K562 (cell line): ENCODE measurements around the gene CTDSP2. TPM values are rescaled to one million over a fixed set of nuclear protein-coding genes. Genes with fewer than 3 reads are reported as not detected.

ENCODE experiments used
- ATAC-seq: fragments of 200-7000 bp; cut with Tn5 transposase; 3 replicates; pipeline ENCODE4 v1.9.1; 2020; ENCODE audit warnings: moderate library complexity
- BruUV-seq: library from RNA; stranded (reverse); fragments of 400-500 nt; replicated peaks from 2 replicates; lab custom pipeline; 2021; lab: Mats Ljungman, UMichigan
- CTCF ChIA-PET: fragments of 300-600 bp; formaldehyde crosslinking; extraction: SDS; loops from one replicate; lab custom pipeline; 2021; ENCODE audit warnings: low intra/inter-chr PET ratio; lab: Yijun Ruan, JAX
- POLR2A ChIA-PET: fragments of 300-600, 350-650 bp; sonication (Branson Sonifier 250); formaldehyde crosslinking; extraction: SDS; loops from one replicate; lab custom pipeline; 2021; ENCODE audit warnings: antibody characterized with exemption, inconsistent platforms; lab: Yijun Ruan, JAX
- DNase-seq, 4 experiments: peaks; one replicate each; pipeline versions ENCODE4 v3.0.0 to v3.0.0-alpha.2; 2011 to 2018; ENCODE audit warnings: low spot score in 3 of 4, mixed read lengths in 3 of 4; ENCODE audit errors: extremely low read depth in 1 of 4
- FAIRE-seq: peaks from 2 replicates; lab custom pipeline; 2011; peaks lifted over from hg19 to GRCh38; lab: Jason Lieb, UNC
- H2AFZ ChIP-seq: 2 replicates; pipeline ENCODE4 v1.6.0; 2011; ENCODE audit warnings: low read depth, low read length, control low read depth, inconsistent platforms
- H3K27ac ChIP-seq: fragments of 200-600 bp; 3 replicates; pipeline ENCODE4 v1.8.0; 2011; ENCODE audit warnings: low read depth, mild to moderate bottlenecking, control low read depth, inconsistent platforms, low read length, moderate library complexity, mixed read lengths; ENCODE audit errors: extremely low read depth
- H3K27me3 ChIP-seq, 2 experiments: fragments of 300-600 bp in 1 of 2; 2 replicates in 1 of 2; 3 replicates in 1 of 2; pipeline versions ENCODE4 v1.6.0 to v1.8.0; 2011; ENCODE audit warnings: inconsistent platforms in 2 of 2, low read length in 2 of 2, mild to moderate bottlenecking in 1 of 2, mixed read lengths in 1 of 2, moderate library complexity in 1 of 2; ENCODE audit not compliant: control insufficient read depth in 2 of 2, insufficient read depth in 2 of 2
- H3K36me3 ChIP-seq: fragments of 300-600 bp; 3 replicates; pipeline ENCODE4 v1.8.0; 2011; ENCODE audit warnings: mild to moderate bottlenecking, low read length, inconsistent platforms; ENCODE audit not compliant: control insufficient read depth, insufficient read depth
- H3K4me1 ChIP-seq, 2 experiments: fragments of 200-600 bp in 1 of 2; replicated peaks in 1 of 2; 2 replicates in 1 of 2; 3 replicates in 1 of 2; pipeline versions ENCODE4 v1.5.1 to v1.8.0; 2011; ENCODE audit warnings: inconsistent platforms in 2 of 2, low read length in 2 of 2, mild to moderate bottlenecking in 1 of 2, mixed read lengths in 1 of 2, moderate library complexity in 1 of 2; ENCODE audit not compliant: control insufficient read depth in 2 of 2, insufficient read depth in 2 of 2
- H3K4me2 ChIP-seq: 2 replicates; pipeline ENCODE4 v1.6.1; 2011; ENCODE audit warnings: low read length, control low read depth, inconsistent platforms, mixed read lengths; ENCODE audit not compliant: insufficient read depth
- H3K4me3 ChIP-seq: fragments of 200-600 bp; sonication (generic), shearing (Covaris generic); 2 replicates; pipeline ENCODE4 v1.5.1; 2016; ENCODE audit warnings: control low read depth, inconsistent platforms
- H3K79me2 ChIP-seq: fragments of 200-600 bp; 3 replicates; pipeline ENCODE4 v1.8.0; 2011; ENCODE audit warnings: low read length, inconsistent platforms; ENCODE audit not compliant: control insufficient read depth, insufficient read depth
- H3K9ac ChIP-seq, 2 experiments: 2 replicates each; pipeline versions ENCODE4 v1.6.0 to v1.6.1; 2011; ENCODE audit warnings: low read depth in 2 of 2, low read length in 2 of 2, control low read depth in 1 of 2, inconsistent platforms in 1 of 2, mild to moderate bottlenecking in 1 of 2, mixed read lengths in 1 of 2; ENCODE audit not compliant: insufficient read depth in 1 of 2
- H3K9me1 ChIP-seq: one replicate; pipeline ENCODE4 v1.6.0; 2011; ENCODE audit warnings: inconsistent platforms, mild to moderate bottlenecking, low read length, moderate library complexity; ENCODE audit not compliant: control insufficient read depth, insufficient read depth
- H3K9me3 ChIP-seq: replicated peaks from 2 replicates; pipeline ENCODE4 v1.5.1; 2011; ENCODE audit warnings: low read depth, low read length, inconsistent platforms; ENCODE audit not compliant: control insufficient read depth, insufficient read depth
- H4K20me1 ChIP-seq: replicated peaks from 2 replicates; pipeline ENCODE4 v1.6.1; 2011; ENCODE audit warnings: low read length, inconsistent platforms, mixed read lengths; ENCODE audit not compliant: control insufficient read depth, insufficient read depth
- ARID1B ChIP-seq: fragments of 450-650 bp; IDR thresholded peaks from 2 replicates; pipeline ENCODE4 v1.6.1; 2016; ENCODE audit warnings: antibody characterized with exemption, mild to moderate bottlenecking, inconsistent platforms
- CBFA2T2 ChIP-seq: fragments of 450-650 bp; conservative IDR thresholded peaks from 2 replicates; pipeline ENCODE4 v1.6.1; 2017; ENCODE audit warnings: mild to moderate bottlenecking
- CBFA2T3 ChIP-seq: fragments of 450-650 bp; IDR thresholded peaks from 2 replicates; pipeline ENCODE4 v1.6.1; 2017
- DPF2 ChIP-seq: fragments of 450-650 bp; IDR thresholded peaks from 2 replicates; pipeline ENCODE4 v1.6.1; 2016
- GATA2 ChIP-seq: sonication (generic); formaldehyde crosslinking; IDR thresholded peaks from 2 replicates; pipeline ENCODE4 v1.4.0; 2020; ENCODE audit warnings: mild to moderate bottlenecking, missing genetic modification reagents
- HDAC1 ChIP-seq, 2 experiments: fragments of 450-650 bp; IDR thresholded peaks; 2 replicates each; pipeline ENCODE4 v1.6.1; 2016 to 2017; ENCODE audit warnings: inconsistent platforms in 1 of 2, mild to moderate bottlenecking in 1 of 2, moderate library complexity in 1 of 2
- KDM1A ChIP-seq, 2 experiments: fragments of 450-650 bp; IDR thresholded peaks; 2 replicates each; pipeline ENCODE4 v1.6.1; 2016; ENCODE audit warnings: mild to moderate bottlenecking in 2 of 2
- NCOR1 ChIP-seq: fragments of 450-650 bp; IDR thresholded peaks from 2 replicates; pipeline ENCODE4 v1.6.1; 2016; ENCODE audit warnings: mild to moderate bottlenecking, moderate library complexity
- NONO ChIP-seq, 2 experiments: fragments of 200-400 bp in 1 of 2; fragments of 450-650 bp in 1 of 2; formaldehyde crosslinking in 1 of 2; IDR thresholded peaks; 2 replicates each; pipeline ENCODE4 v1.6.1; 2017; ENCODE audit warnings: low read depth in 2 of 2, mild to moderate bottlenecking in 2 of 2, moderate library complexity in 2 of 2, low read length in 1 of 2
- NR2C1 ChIP-seq, 2 experiments: fragments of 450-650 bp; IDR thresholded peaks; 2 replicates each; pipeline ENCODE4 v1.6.1; 2017; ENCODE audit warnings: mild to moderate bottlenecking in 2 of 2, antibody characterized with exemption in 1 of 2, inconsistent platforms in 1 of 2, missing compliant biosample characterization in 1 of 2, missing genetic modification characterization in 1 of 2
- NR2C2 ChIP-seq, 2 experiments: fragments of 200-800 bp in 1 of 2; sonication (Bioruptor generic) in 1 of 2; sonication (generic) in 1 of 2; formaldehyde crosslinking in 1 of 2; IDR thresholded peaks; 2 replicates each; pipeline versions ENCODE4 v1.6.1 to v1.8.0; 2016 to 2022; ENCODE audit warnings: mild to moderate bottlenecking in 1 of 2, missing compliant biosample characterization in 1 of 2, missing genetic modification characterization in 1 of 2, missing genetic modification reagents in 1 of 2
- PHF21A ChIP-seq: fragments of 450-650 bp; IDR thresholded peaks from 2 replicates; pipeline ENCODE4 v1.6.1; 2017; ENCODE audit warnings: low read depth, borderline replicate concordance
- RCOR1 ChIP-seq, 2 experiments: IDR thresholded peaks; 2 replicates each; pipeline ENCODE4 v1.6.1; 2012; ENCODE audit warnings: low read depth in 2 of 2, low read length in 2 of 2, borderline replicate concordance in 1 of 2, improper control_type of control experiment in 1 of 2
- RNF2 ChIP-seq: sonication (generic); IDR thresholded peaks from 2 replicates; pipeline ENCODE4 v1.6.1; 2016
- SMARCA4 ChIP-seq: fragments of 450-650 bp; IDR thresholded peaks from 2 replicates; pipeline ENCODE4 v1.6.1; 2016
- SNRNP70 ChIP-seq: fragments of 200-400 bp; formaldehyde crosslinking; optimal IDR thresholded peaks from 2 replicates; pipeline ENCODE3; 2017; ENCODE audit warnings: low read depth, low read length
- SPI1 ChIP-seq: IDR thresholded peaks from 2 replicates; pipeline ENCODE4 v1.6.1; 2011; ENCODE audit warnings: low read depth, low read length, control low read depth, borderline replicate concordance
- SRF ChIP-seq, 2 experiments: fragments of 250-450, 450-650 bp in 1 of 2; sonication (Bioruptor Pico) in 1 of 2; sonication (generic) in 1 of 2; formaldehyde crosslinking; IDR thresholded peaks; 2 replicates each; pipeline versions ENCODE4 v1.5.0 to v1.5.1; 2020 to 2022; ENCODE audit warnings: mild to moderate bottlenecking in 1 of 2, missing genetic modification reagents in 1 of 2
- TAL1 ChIP-seq: fragments of 450-650 bp; IDR thresholded peaks from 2 replicates; pipeline ENCODE4 v1.6.1; 2016; ENCODE audit warnings: mild to moderate bottlenecking
- ZBTB7A ChIP-seq: IDR thresholded peaks from 2 replicates; pipeline ENCODE4 v1.6.1; 2011; ENCODE audit warnings: low read depth, mild to moderate bottlenecking, low read length, moderate library complexity, borderline replicate concordance; ENCODE audit not compliant: control insufficient read depth
- ZFP36 ChIP-seq: fragments of 150-350 bp; IDR thresholded peaks from 2 replicates; pipeline ENCODE4 v1.6.1; 2018; ENCODE audit warnings: low read length, low read depth; ENCODE audit not compliant: partially characterized antibody
- WGBS: fragments of 100-300 bp; shearing (Covaris generic); methylation state at CpG from one replicate; pipeline ENCODE4 v1.1.6; 2016; ENCODE audit warnings: low coverage, mixed read lengths; ENCODE audit not compliant: insufficient coverage; ENCODE audit errors: missing lambda C conversion rate; 5-methylcytosine and 5-hydroxymethylcytosine counted together
- in situ Hi-C: fragments of 300-500 bp; cut with MboI; formaldehyde crosslinking; loops from 4 replicates; pipeline ENCODE4 v1.15.0; 2018; ENCODE audit warnings: inconsistent platforms, mixed read lengths
- intact Hi-C: fragments of 100-400 bp; cut with micrococcal nuclease; formaldehyde crosslinking; loops from 2 replicates; pipeline ENCODE4 v1.14.2; 2022
- polyA plus RNA-seq, 8 experiments: library from polyadenylated mRNA; depleted of rRNA in 4 of 8; stranded (reverse) in 5 of 8; unstranded in 3 of 8; fragments of >200 nt; fragmentation: Nextera tagmentation in 2 of 8; fragmentation: Illumina TruSeq in 1 of 8; extraction: Ambion mirVana in 2 of 8; extraction: Trizol in 1 of 8; gene quantifications; 2 replicates each; pipeline versions ENCODE4 v1.2.1 to v1.2.3, GENCODE V29; 2011 to 2014; ENCODE audit warnings: inconsistent platforms in 1 of 8, missing spikeins in 1 of 8
- total RNA-seq, 7 experiments: library from RNA; depleted of rRNA in 6 of 7; stranded (reverse); fragments of >200 nt in 6 of 7; fragmentation: Illumina TruSeq in 2 of 7; extraction: Trizol in 2 of 7; gene quantifications; 2 replicates each; pipeline versions ENCODE4 v1.2.1 to v1.2.3, GENCODE V29; 2011 to 2021; ENCODE audit warnings: low replicate concordance in 1 of 7

Gene CTDSP2
- total and polyA plus RNA-seq, 9 of the 15 experiments (the other 6 are each of a cell fraction or from before 2014, with no cell fraction given): 20.4 to 108 (median 47.7) TPM

DNA sequence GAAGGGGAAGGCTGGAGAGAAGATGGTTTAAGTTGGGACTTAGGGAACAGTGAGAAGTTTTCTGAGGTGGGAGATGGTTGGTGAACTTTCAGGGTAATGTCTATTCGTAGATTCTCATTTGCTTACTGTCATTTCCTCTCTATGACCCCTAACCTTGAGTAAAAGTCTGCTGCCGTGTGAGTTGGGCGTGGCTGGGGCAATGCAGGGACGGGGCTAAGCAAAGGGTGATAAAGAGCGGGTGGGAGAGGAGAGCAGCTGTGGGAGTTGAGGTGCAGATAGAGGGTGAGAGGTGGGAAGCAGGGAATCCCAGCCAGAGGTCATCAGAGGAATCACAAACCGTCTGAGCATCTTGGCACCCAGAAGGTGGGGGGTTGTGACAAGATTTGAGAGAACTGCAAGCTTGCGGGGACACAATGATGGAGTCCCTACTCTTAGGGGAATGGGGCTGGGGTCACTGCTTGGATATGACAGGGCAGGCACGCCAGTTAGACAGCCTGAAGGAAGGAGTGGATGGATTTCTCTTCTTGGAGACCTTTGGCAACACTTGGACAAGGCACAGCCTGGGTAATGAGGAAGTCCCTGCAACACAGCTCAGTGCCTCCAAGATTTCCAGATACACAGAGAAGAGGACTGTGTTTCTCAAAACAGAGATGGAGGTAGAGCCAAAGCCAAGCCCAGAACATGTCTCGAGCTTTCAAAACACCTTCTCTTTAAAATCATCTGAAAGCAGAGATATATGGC is 45.9 kb upstream of the CTDSP2 start:
- Histone ChIP-seq H3K9me1 (no peaks in the 10 kb centered on the region), H3K4me3 (no peak overlapping the region), H3K4me1 (peaks cover 37 to 40% of the 10 kb centered on the region in 2 experiments), H3K9me3 (no peaks in the 10 kb centered on the region), H3K27me3 (no peaks in the 10 kb centered on the region), H2AFZ (peak overlapping the region; percentile 60), H3K9ac (no peak overlapping the region), H4K20me1 (no peaks in the 10 kb centered on the region), H3K4me2 (peak overlapping the region; percentile 20; the same call in 1 of the 2 replicates), H3K79me2 (no peaks in the 10 kb centered on the region), H3K27ac (no peak overlapping the region), H3K36me3 (no peaks in the 10 kb centered on the region)
- ATAC-seq (peak; percentile 65), DNase-seq (peak; percentile 44 to 72 (median 57)), FAIRE-seq (peak; percentile 74)
- CTCF ChIA-PET: no interaction called here
- 15% methylated on average over 9 of the region's 9 CpGs for WGBS
- in situ Hi-C loops: no loop called here
- intact Hi-C loops: no loop called here
- POLR2A ChIA-PET: interaction anchor here (1.6 to 2.2 kb wide), 2 partner anchors 10 to 59 kb away, joined by 4 to 9 read pairs; no protein-coding TSS in a partner anchor
- no TSS peak for BruUV-seq
- TF ChIP-seq GATA2 (0 out of 2 replicates have a peak, but pooled peaks have one; percentile 9), SPI1 (peak; percentile 64; the same call in 1 of the 2 replicates), SNRNP70 (no peak), SMARCA4 (0 out of 2 replicates have a peak, but pooled peaks have one; percentile 41), RNF2 (no peak), NONO (IDR thresholded peaks at IDR 0.05; ENCODE audit: low read depth in 2 of 2, low read length in 1 of 2) (no peak), NR2C1 (IDR thresholded peaks at IDR 0.05) (peak; percentile 55; the same call in 1 of the 2 replicates), NR2C1 (tag; IDR thresholded peaks at IDR 0.05) (peak; percentile 34; the same call in 1 of the 2 replicates), TAL1 (peak; percentile 27; the same call in 1 of the 2 replicates), CBFA2T2 (peak; percentile 60), ARID1B (peak; percentile 40; the same call in 1 of the 2 replicates), PHF21A (no peak), CBFA2T3 (peak; percentile 80), SRF (CRISPR knock-in tag; IDR thresholded peaks at IDR 0.05) (no peak), DPF2 (peak; percentile 47; the same call in 1 of the 2 replicates), KDM1A (IDR thresholded peaks at IDR 0.05) (peak; percentile 24 to 55; a peak in 2 of 4 replicates), ZFP36 (peak; percentile 30), HDAC1 (IDR thresholded peaks at IDR 0.05) (peak in 1 of 2 experiments; percentile 55; a peak in 1 of 4 replicates), NR2C2 (CRISPR knock-in tag; IDR thresholded peaks at IDR 0.05) (no peak), NR2C2 (tag; IDR thresholded peaks at IDR 0.05) (peak; percentile 49; the same call in 1 of the 2 replicates), ZBTB7A (peak; percentile 51; the same call in 1 of the 2 replicates), RCOR1 (IDR thresholded peaks at IDR 0.05; ENCODE audit: borderline replicate concordance in 1 of 2, low read depth in 2 of 2, low read length in 2 of 2) (0 out of 4 replicates have a peak, but pooled peaks of 1 of the 2 experiments have one; percentile 9), NCOR1 (0 out of 2 replicates have a peak, but pooled peaks have one; percentile 12)
